Left lobe of liver (tissue), 2 donors: ENCODE results near the gene AP5Z1. TPM values are rescaled to one million over a fixed set of nuclear protein-coding genes. Genes with fewer than 3 reads are reported as not detected.

ENCODE experiments used
- ATAC-seq: fragments of 200-7000 bp; cut with Tn5 transposase; one replicate; pipeline ENCODE4 v1.9.1; 2020; ENCODE audit warnings: mild to moderate bottlenecking, moderate library complexity
- DNase-seq: peaks from one replicate; pipeline ENCODE4 v3.0.0-alpha.2; 2020; ENCODE audit warnings: low spot score
- total RNA-seq: library from RNA; stranded (reverse); gene quantifications from one replicate; pipeline ENCODE4 v1.2.1, GENCODE V29; 2021
- donor health status: DM: no; HTN: no; CAD: no; lungs with moderate emphysema.
- donor health status: DM: no; HTN: yes; CAD: no.

AP5Z1 gene
- 13.2 TPM for total RNA-seq

DNA sequence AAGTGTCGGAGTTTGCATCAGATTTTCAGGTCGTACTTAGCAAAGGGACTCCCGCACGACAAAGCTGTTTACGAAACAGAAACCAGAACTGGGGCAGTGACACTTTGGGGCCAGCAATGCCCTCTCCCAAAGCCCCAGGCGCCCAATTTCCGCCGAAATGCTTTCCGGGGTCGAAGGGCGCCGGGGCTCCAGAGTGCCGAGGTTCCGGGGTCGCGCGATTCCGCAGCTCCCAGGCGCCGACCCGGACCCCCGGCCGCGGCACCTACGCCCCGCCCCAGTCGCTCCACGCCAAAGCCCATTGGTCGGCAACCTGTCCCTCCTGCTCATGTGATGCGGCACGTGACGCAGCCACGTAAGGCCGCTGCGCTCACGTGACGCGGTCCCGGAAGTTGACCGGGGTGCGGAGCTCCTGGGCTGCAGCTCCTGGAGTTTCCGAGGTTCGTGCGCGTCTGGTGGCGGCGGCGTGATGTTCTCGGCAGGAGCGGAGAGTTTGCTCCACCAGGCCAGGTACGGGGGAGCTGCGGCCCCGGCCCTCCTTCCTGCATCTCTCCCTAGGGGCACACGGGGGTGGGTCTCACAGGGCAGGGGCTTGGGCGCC lies at the start of gene AP5Z1:
Gene AP5Z1, plus strand, starts transcription at position 374 of the 598 bp plus-strand sequence. Its CDS starts 93 bp downstream, at position 467.
- peak; percentile 96 for ATAC-seq
- peak; percentile 96 for DNase-seq

GRCh38 chr7:4725850-4726450 lies 49.5 kb upstream of the AP5Z1 start:
- DNase-seq = no peak
- ATAC-seq = peak; percentile 21

- ATAC-seq = no peak
Measured at GRCh38 chr7:4726566-4726965, 48.9 kb upstream of the AP5Z1 start.

GRCh38 chr7:4727914-4728705 lies 47.3 kb upstream of the AP5Z1 start:
- ATAC-seq = no peak
- no peak for DNase-seq

More at GRCh38 chr7:4726566-4726965, 48.9 kb upstream of the AP5Z1 start:
- no peak for DNase-seq

DNA sequence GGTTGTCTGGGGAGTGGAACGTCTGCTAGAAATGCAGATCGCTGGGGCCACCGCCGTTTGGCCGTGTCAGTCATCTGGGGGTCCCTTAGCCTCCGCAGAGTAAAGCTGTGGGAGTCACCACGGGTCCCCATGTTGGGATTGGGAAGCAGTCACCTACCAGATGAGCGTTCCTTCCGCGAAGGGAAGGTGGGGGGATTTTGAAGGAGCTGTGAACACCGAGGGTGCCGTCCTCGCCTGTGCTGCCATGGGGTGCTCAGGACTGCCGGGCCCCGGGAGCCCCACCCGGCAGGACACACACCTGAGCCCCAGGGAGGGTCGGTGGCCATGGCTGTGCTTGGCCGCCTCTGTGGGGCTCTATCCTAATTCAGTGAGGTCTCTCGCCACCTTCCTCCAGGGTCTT lies 46.2 kb upstream of the AP5Z1 start:
- no peak for ATAC-seq

GRCh38 chr7:4730276-4730675 lies 45.1 kb upstream of the AP5Z1 start:
- DNase-seq = no peak

More for the DNA sequence above, 46.2 kb upstream of the AP5Z1 start:
- no peak for DNase-seq

GRCh38 chr7:4730971-4731370 lies 44.5 kb upstream of the AP5Z1 start:
- no peak for ATAC-seq
- DNase-seq = no peak

More at GRCh38 chr7:4730276-4730675, 45.1 kb upstream of the AP5Z1 start:
- ATAC-seq = no peak

DNA sequence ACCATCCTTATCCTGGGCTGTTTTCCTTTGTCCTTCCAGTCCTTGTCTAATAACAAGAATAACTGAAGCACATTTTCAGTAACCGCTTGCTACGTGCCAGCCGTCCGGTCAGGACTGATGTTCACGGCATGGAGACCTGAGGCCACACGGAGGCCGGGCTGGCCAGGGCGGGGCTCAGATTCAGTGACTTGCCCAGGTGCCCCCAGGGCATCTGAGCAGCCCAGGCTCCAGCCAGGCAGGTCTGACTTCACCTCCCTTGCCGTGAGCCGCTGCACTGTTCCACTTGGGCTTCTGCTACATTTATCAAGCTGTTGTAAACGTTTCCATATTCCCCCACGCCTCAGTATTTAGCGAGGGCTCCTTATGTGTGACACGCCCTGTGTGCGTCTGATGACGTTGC lies 43.6 kb upstream of the AP5Z1 start:
- ATAC-seq (no peak), DNase-seq (no peak)

DNA sequence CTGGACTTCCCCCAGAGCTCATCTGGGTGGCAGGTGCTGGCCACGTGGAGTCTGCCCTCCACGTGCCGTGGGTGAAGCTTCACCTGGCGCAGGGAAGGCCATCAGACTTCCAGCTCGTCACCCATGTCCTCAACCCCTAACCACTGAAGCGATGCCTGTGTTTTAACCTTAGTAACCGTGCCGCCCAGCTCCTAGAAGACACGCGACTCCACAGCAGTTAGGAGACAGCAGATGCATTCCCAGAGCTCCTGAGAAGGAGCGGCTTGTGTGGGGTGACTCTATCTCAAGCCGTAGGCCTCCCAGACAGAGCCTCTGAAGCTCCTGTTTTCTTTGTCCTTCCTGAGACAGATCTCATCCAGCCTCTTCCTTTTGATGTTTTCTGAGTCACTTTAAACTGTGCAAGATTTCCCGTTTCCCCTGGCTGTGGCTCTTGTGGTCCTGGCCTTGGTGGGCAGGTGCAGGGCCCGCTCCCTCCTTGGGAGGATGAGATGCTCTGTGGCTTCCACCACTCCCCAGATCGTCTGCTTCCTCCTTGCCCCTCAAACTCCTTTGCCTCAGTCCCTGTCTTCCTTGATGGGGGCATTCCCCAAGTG lies 41.4 kb upstream of the AP5Z1 start:
- DNase-seq (no peak), ATAC-seq (no peak)

GRCh38 chr7:4734587-4735345 lies 40.7 kb upstream of the AP5Z1 start:
- DNase-seq = no peak
- ATAC-seq = no peak

DNA sequence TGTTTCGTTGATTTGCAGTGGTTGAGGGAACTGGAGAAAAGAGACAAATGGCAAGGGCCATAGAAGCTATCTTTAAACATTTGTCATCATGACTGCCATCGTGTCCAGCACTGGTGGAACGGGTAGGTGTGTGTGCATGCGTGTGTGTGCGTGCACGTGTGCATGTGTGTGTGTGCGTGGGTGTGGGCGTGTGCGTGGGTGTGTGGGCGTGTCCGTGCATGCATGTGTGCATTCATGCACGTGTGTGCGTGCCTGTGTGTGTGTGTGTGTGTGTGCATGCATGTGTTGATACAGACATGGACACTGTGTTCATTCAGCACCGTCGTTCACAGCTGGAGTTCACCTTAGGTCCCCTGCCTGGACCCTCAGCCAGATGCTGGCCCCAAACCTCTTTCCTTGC lies 38.1 kb upstream of the AP5Z1 start:
- ATAC-seq = no peak
- DNase-seq = no peak

DNA sequence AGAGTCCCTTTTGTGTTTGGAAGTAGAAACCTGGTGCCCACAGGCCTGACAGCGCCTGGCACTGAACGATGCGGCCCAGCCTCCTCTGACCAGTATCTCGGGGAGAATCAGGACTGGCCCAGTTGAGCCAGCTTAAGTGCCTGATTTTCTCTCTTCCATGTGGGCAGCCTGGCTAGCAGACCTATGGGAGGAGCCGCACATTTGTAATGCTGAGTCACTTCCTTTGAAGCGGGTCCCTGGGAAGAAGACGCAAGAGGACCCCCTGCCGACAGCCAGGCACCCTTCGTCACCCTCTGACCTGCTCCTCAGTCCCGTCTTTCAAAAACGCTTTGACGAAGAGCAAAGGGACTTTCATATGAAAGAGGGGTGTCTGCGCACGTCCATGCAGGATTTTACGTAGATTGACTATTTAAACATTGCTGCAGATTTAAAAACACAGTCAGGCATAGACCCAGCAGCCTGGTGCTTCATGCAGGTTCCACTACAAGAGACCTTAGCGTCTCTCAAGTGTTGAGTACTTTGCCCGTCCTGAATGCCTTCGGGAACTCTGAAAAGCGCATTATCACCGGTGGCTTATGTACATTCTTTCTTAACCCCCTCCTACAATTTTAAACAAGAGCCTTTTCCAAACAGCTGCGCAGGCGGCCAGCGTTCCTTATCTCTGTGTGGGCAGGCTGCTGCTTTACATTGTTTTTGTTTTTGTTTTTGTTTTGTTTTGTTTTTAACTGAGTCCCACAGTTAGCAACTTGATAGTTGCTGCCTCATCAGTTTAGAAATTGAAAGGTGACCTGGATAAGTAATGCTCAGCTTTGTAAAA lies 36.5 kb upstream of the AP5Z1 start:
- DNase-seq (no peak), ATAC-seq (peak; percentile 49)

- ATAC-seq (peak; percentile 87), DNase-seq (peak; percentile 65)
Measured at GRCh38 chr7:4739528-4739992, 35.9 kb upstream of the AP5Z1 start.

DNA sequence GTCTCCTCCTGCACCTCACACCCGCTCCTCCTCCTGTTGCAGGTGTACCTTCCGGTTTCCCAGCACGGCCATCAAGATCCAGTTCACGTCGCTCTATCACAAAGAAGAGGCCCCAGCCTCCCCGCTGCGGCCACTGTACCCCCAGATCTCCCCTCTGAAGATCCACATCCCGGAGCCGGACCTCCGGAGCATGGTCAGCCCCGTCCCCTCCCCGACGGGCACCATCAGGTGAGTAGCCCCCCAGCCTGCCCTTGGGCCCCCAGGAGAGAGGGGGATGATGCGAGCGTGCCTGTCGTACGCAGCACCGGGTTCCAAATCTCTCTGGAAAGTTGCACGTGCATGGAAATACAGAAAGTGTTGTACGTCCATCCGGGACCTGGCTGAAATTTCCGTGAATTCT lies 34.6 kb upstream of the AP5Z1 start:
- DNase-seq (no peak), ATAC-seq (no peak)

DNA sequence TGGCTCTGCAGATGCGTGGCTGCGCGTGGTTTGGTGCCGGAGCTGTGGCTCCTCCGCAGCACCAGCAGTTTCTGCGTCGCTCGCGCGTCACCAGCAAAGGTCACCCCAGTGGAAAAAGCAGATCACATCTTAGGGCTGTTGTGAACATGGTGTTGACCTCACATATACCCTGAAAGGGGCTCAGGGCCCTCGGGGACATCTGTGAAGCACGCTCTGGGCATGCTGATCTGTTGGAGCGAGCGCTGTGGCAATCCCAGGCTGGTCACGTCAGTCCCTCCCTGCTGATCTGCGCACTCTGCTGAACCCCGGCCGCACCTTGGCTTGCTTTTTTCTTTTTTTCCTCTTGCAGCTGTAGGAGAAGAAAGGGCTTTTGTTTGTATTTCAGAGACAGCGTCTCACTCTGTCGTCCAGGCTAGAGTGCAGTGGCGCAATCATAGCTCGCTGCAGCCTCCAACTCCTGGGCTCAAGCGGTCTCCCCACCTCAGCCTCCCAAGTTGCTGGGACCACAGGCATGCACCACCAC lies 33.3 kb upstream of the AP5Z1 start:
- ATAC-seq (no peak), DNase-seq (no peak)

GRCh38 chr7:4742852-4743251 lies 32.6 kb upstream of the AP5Z1 start:
- DNase-seq = no peak
- ATAC-seq = no peak

GRCh38 chr7:4744391-4745264 lies 30.8 kb upstream of the AP5Z1 start:
- DNase-seq (peak; percentile 99), ATAC-seq (peak; percentile 94)

GRCh38 chr7:4745265-4745919 lies 30.0 kb upstream of the AP5Z1 start:
- DNase-seq (no peak), ATAC-seq (no peak)
